Liver (tissue), 9 donors: Measurements from ENCODE around the gene NAT8L. TPM values are rescaled to one million over a fixed set of nuclear protein-coding genes. Genes with fewer than 3 reads are reported as not detected.

Experiments
- DNase-seq: peaks from one replicate; pipeline ENCODE4 v3.0.0-alpha.2; 2017; ENCODE audit warnings: low spot score
- H3K27ac ChIP-seq, 2 donors: one replicate each; pipeline ENCODE4 v1.7.0; 2013; ENCODE audit warnings: inconsistent platforms in 2 of 2, low read length in 2 of 2, control low read depth in 1 of 2, low read depth in 1 of 2, mild to moderate bottlenecking in 1 of 2
- H3K27me3 ChIP-seq, 4 donors: one replicate each; pipeline versions ENCODE4 v1.6.1 to v1.7.0; 2013; ENCODE audit warnings: low read length in 3 of 4, inconsistent platforms in 1 of 4, mild to moderate bottlenecking in 1 of 4, moderate library complexity in 1 of 4; ENCODE audit not compliant: control insufficient read depth in 4 of 4, insufficient read depth in 4 of 4
- H3K36me3 ChIP-seq, 4 donors: one replicate each; pipeline versions ENCODE4 v1.6.1 to v1.7.0; 2013; ENCODE audit warnings: low read length in 3 of 4, mild to moderate bottlenecking in 3 of 4, low read depth in 1 of 4, moderate library complexity in 1 of 4; ENCODE audit not compliant: control insufficient read depth in 4 of 4, insufficient read depth in 3 of 4
- H3K4me1 ChIP-seq, 4 donors: one replicate each; pipeline versions ENCODE4 v1.6.1 to v1.7.0; 2013; ENCODE audit warnings: low read length in 3 of 4, mild to moderate bottlenecking in 3 of 4, moderate library complexity in 1 of 4; ENCODE audit not compliant: control insufficient read depth in 4 of 4, insufficient read depth in 4 of 4
- H3K4me3 ChIP-seq, 3 donors: one replicate each; pipeline versions ENCODE4 v1.6.1 to v1.7.0; 2013; ENCODE audit warnings: low read length in 3 of 3, control low read depth in 1 of 3, low read depth in 1 of 3, mild to moderate bottlenecking in 1 of 3
- H3K9ac ChIP-seq, 2 donors: one replicate each; pipeline ENCODE4 v1.7.0; 2013; ENCODE audit warnings: low read length in 2 of 2, mild to moderate bottlenecking in 2 of 2, moderate library complexity in 2 of 2, control low read depth in 1 of 2, low read depth in 1 of 2
- H3K9me3 ChIP-seq, 4 donors: one replicate each; pipeline versions ENCODE4 v1.6.1 to v1.7.0; 2013; ENCODE audit warnings: low read length in 3 of 4; ENCODE audit not compliant: control insufficient read depth in 4 of 4
- FOXA1 ChIP-seq: IDR thresholded peaks from 2 replicates; pipeline ENCODE4 v1.6.1; 2016; ENCODE audit warnings: antibody characterized with exemption
- FOXA2 ChIP-seq: IDR thresholded peaks from 2 replicates; pipeline ENCODE4 v1.6.1; 2016; ENCODE audit warnings: antibody characterized with exemption
- GABPA ChIP-seq, 2 donors: IDR thresholded peaks in 1 of 2; conservative IDR thresholded peaks in 1 of 2; 2 replicates each; pipeline ENCODE4 v1.6.1; 2016; ENCODE audit warnings: antibody characterized with exemption in 2 of 2, mild to moderate bottlenecking in 1 of 2, moderate library complexity in 1 of 2
- HNF4A ChIP-seq, 2 donors: conservative IDR thresholded peaks; 2 replicates each; pipeline ENCODE4 v1.6.1; 2016; ENCODE audit warnings: antibody characterized with exemption in 2 of 2, mild to moderate bottlenecking in 2 of 2
- HNF4G ChIP-seq: IDR thresholded peaks from 2 replicates; pipeline ENCODE4 v1.6.1; 2016; ENCODE audit warnings: antibody characterized with exemption
- JUND ChIP-seq, 2 donors: IDR thresholded peaks; 2 replicates each; pipeline ENCODE4 v1.6.1; 2016; ENCODE audit warnings: antibody characterized with exemption in 2 of 2
- RAD21 ChIP-seq, 2 donors: IDR thresholded peaks; 2 replicates each; pipeline ENCODE4 v1.6.1; 2016; ENCODE audit warnings: antibody characterized with exemption in 2 of 2, mild to moderate bottlenecking in 2 of 2
- REST ChIP-seq: IDR thresholded peaks from 2 replicates; pipeline ENCODE4 v1.6.1; 2016; ENCODE audit warnings: antibody characterized with exemption, mild to moderate bottlenecking
- RXRA ChIP-seq, 2 donors: IDR thresholded peaks; 2 replicates each; pipeline ENCODE4 v1.6.1; 2017 to 2018; ENCODE audit warnings: antibody characterized with exemption in 2 of 2, mild to moderate bottlenecking in 1 of 2
- SP1 ChIP-seq: IDR thresholded peaks from 2 replicates; pipeline ENCODE4 v1.6.1; 2018; ENCODE audit warnings: antibody characterized with exemption, mild to moderate bottlenecking
- TAF1 ChIP-seq: conservative IDR thresholded peaks from 2 replicates; pipeline ENCODE4 v1.6.1; 2016; ENCODE audit warnings: antibody characterized with exemption, mild to moderate bottlenecking
- YY1 ChIP-seq: IDR thresholded peaks from 2 replicates; pipeline ENCODE4 v1.6.1; 2016; ENCODE audit warnings: antibody characterized with exemption, mild to moderate bottlenecking
- WGBS: extraction: QIAGEN DNeasy Blood & Tissue Kit; methylation state at CpG from one replicate; pipeline ENCODE4 v1.1.7; 2013; 5-methylcytosine and 5-hydroxymethylcytosine counted together
- polyA plus RNA-seq, 2 donors: library from polyadenylated mRNA; stranded (reverse) in 1 of 2; unstranded in 1 of 2; fragments of 200-250 nt in 1 of 2; fragments of >200 nt in 1 of 2; fragmentation: Nextera tagmentation in 1 of 2; extraction: Ambion mirVana in 1 of 2; gene quantifications; one replicate each; pipeline versions ENCODE4 v1.2.1 to v1.2.3, GENCODE V29; 2013 to 2015
- total RNA-seq, 2 donors: library from RNA; depleted of rRNA; stranded (reverse); fragments of >200 nt; gene quantifications; one replicate each; pipeline ENCODE4 v1.2.3, GENCODE V29; 2014
- TF ChIP-seq, protein P1 (sequence below): IDR thresholded peaks from 2 replicates; pipeline ENCODE4 v1.6.1; 2016; ENCODE audit warnings: antibody characterized with exemption
- TF ChIP-seq, protein P2 (sequence below): fragments of 150-350 bp; IDR thresholded peaks from 2 replicates; pipeline ENCODE4 v1.5.1; 2017; ENCODE audit warnings: improper control_type of control experiment, low read depth, low read length; ENCODE audit not compliant: missing input control
- TF ChIP-seq, protein P3 (sequence below): IDR thresholded peaks from 2 replicates; pipeline ENCODE4 v1.6.1; 2016; ENCODE audit warnings: antibody characterized with exemption
- donor health status: healthy.
- donor health status: healthy.
- donor health status: healthy.
- donor health status: healthy.
- donor health status: healthy.

NAT8L gene
- total and polyA plus RNA-seq, 4 donors = 0.07 to 0.09 (median 0.08) TPM; not detected in 1

GRCh38 chr4:2066011-2066551 is 7.0 kb downstream of the NAT8L start:
- Histone ChIP-seq H3K9ac (no peak overlapping the region), H3K36me3 (no peaks in the 10 kb centered on the region), H3K27me3 (peaks cover 0 to 2% (median 0%) of the 10 kb centered on the region in 4 donors), H3K27ac (no peak overlapping the region), H3K4me3 (no peak overlapping the region), H3K4me1 (no peaks in the 10 kb centered on the region), H3K9me3 (no peaks in the 10 kb centered on the region)
- WGBS = 91% methylated on average over 15 of the region's 15 CpGs
- DNase-seq = no peak
- TF ChIP-seq FOXA1 (no peak), FOXA2 (no peak), GABPA (IDR thresholded peaks at IDR 0.05 in 1 of 2, conservative IDR thresholded peaks at IDR 0.05 in 1 of 2) (no peak), RXRA (IDR thresholded peaks at IDR 0.05) (no peak), RAD21 (IDR thresholded peaks at IDR 0.05) (no peak), HNF4A (conservative IDR thresholded peaks at IDR 0.05) (no peak), YY1 (no peak), REST (no peak)

GRCh38 chr4:2066571-2067445 is 7.7 kb downstream of the NAT8L start:
- Histone ChIP-seq H3K9me3 (no peaks in the 10 kb centered on the region), H3K4me1 (no peaks in the 10 kb centered on the region), H3K4me3 (no peak overlapping the region), H3K27me3 (no peaks in the 10 kb centered on the region), H3K9ac (no peak overlapping the region), H3K36me3 (no peaks in the 10 kb centered on the region), H3K27ac (no peak overlapping the region)
- 90% methylated on average over 29 of the region's 29 CpGs for WGBS
- no peak for DNase-seq
- TF ChIP-seq TAF1 (no peak), RAD21 (IDR thresholded peaks at IDR 0.05) (no peak), FOXA1 (no peak), FOXA2 (no peak), YY1 (no peak), JUND (IDR thresholded peaks at IDR 0.05) (no peak), HNF4A (conservative IDR thresholded peaks at IDR 0.05) (no peak), GABPA (IDR thresholded peaks at IDR 0.05 in 1 of 2, conservative IDR thresholded peaks at IDR 0.05 in 1 of 2) (no peak), REST (no peak), RXRA (IDR thresholded peaks at IDR 0.05) (no peak), SP1 (no peak), HNF4G (no peak)
- TF ChIP-seq, protein P1, sequence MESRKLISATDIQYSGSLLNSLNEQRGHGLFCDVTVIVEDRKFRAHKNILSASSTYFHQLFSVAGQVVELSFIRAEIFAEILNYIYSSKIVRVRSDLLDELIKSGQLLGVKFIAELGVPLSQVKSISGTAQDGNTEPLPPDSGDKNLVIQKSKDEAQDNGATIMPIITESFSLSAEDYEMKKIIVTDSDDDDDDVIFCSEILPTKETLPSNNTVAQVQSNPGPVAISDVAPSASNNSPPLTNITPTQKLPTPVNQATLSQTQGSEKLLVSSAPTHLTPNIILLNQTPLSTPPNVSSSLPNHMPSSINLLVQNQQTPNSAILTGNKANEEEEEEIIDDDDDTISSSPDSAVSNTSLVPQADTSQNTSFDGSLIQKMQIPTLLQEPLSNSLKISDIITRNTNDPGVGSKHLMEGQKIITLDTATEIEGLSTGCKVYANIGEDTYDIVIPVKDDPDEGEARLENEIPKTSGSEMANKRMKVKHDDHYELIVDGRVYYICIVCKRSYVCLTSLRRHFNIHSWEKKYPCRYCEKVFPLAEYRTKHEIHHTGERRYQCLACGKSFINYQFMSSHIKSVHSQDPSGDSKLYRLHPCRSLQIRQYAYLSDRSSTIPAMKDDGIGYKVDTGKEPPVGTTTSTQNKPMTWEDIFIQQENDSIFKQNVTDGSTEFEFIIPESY = no peak
- TF ChIP-seq, protein P2, sequence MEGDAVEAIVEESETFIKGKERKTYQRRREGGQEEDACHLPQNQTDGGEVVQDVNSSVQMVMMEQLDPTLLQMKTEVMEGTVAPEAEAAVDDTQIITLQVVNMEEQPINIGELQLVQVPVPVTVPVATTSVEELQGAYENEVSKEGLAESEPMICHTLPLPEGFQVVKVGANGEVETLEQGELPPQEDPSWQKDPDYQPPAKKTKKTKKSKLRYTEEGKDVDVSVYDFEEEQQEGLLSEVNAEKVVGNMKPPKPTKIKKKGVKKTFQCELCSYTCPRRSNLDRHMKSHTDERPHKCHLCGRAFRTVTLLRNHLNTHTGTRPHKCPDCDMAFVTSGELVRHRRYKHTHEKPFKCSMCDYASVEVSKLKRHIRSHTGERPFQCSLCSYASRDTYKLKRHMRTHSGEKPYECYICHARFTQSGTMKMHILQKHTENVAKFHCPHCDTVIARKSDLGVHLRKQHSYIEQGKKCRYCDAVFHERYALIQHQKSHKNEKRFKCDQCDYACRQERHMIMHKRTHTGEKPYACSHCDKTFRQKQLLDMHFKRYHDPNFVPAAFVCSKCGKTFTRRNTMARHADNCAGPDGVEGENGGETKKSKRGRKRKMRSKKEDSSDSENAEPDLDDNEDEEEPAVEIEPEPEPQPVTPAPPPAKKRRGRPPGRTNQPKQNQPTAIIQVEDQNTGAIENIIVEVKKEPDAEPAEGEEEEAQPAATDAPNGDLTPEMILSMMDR = no peak
- TF ChIP-seq, protein P3, sequence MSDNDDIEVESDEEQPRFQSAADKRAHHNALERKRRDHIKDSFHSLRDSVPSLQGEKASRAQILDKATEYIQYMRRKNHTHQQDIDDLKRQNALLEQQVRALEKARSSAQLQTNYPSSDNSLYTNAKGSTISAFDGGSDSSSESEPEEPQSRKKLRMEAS = no peak
